Stimulated activated CD4-positive, alpha-beta T cell treated with anti-CD3 and anti-CD28 coated beads, Interleukin-15, amount 100 ng/mL, for 1 hour (primary cell): ENCODE data around the gene MRFAP1.

Experiments
- DNase-seq, 2 donors: peaks; one replicate each; pipeline ENCODE4 v3.0.0-alpha.2; 2020; ENCODE audit warnings: low read depth in 1 of 2, low spot score in 1 of 2

MRFAP1 gene

GRCh38 chr4:6689506-6689960 is 49.0 kb downstream of the MRFAP1 start:
- DNase-seq, result no peak
